ENCODE measurements around the gene ARAP1. TPM values are rescaled to one million over a fixed set of nuclear protein-coding genes. Genes with fewer than 3 reads are reported as not detected.
"Not testable (repeated sequence)": the region's sequence is repeated elsewhere in the genome, so short reads cannot be mapped to it uniquely, and the experiment has no call there.

The ARAP1 gene
- total RNA-seq, 4 donors from 2014 or later, result 18.3 to 52.0 (median 26.0) TPM

DNA sequence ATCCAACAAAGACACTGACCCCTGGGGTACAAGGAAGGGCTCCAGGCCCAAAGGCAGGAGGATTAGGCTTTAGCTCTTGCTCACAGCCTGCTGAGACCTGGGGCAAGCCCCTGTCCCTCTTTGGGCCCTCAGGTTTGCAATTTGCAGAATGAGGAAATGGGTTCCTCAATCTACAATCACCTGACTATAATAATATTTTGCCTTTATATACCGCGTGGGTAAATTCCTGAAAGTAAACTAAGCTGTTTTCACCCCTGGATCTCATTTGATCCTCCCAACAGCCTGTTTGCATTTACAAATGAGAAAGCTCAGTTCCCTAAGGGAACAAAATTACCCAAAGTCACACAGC lies 40.8 kb upstream of the ARAP1 start:
- TF ChIP-seq, protein P1, sequence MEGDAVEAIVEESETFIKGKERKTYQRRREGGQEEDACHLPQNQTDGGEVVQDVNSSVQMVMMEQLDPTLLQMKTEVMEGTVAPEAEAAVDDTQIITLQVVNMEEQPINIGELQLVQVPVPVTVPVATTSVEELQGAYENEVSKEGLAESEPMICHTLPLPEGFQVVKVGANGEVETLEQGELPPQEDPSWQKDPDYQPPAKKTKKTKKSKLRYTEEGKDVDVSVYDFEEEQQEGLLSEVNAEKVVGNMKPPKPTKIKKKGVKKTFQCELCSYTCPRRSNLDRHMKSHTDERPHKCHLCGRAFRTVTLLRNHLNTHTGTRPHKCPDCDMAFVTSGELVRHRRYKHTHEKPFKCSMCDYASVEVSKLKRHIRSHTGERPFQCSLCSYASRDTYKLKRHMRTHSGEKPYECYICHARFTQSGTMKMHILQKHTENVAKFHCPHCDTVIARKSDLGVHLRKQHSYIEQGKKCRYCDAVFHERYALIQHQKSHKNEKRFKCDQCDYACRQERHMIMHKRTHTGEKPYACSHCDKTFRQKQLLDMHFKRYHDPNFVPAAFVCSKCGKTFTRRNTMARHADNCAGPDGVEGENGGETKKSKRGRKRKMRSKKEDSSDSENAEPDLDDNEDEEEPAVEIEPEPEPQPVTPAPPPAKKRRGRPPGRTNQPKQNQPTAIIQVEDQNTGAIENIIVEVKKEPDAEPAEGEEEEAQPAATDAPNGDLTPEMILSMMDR (IDR thresholded peaks at IDR 0.05 in 4 of 5, conservative IDR thresholded peaks at IDR 0.05 in 1 of 5), result no peak
- H3K4me1 ChIP-seq, result peaks cover 20 to 29% of the 10 kb centered on the region in 2 donors
- no peaks in the 10 kb centered on the region for H3K9me3 ChIP-seq
- H3K36me3 ChIP-seq, result no peaks in the 10 kb centered on the region
- ATAC-seq (no peak), DNase-seq (no peak)
- peak overlapping the region; percentile 87 to 98 (median 96) for H3K27ac ChIP-seq
- peak overlapping the region; percentile 64 to 86 (median 75) for H3K4me3 ChIP-seq
- in situ Hi-C loops (cut with MboI; ENCODE audit: low sequenced_read_pairs in 4 of 4) (loop anchor here in 2 of 4 donors (5.0 kb wide), 2 partner anchors 66 to 71 kb away; no protein-coding TSS in a partner anchor), intact Hi-C loops (cut with DNase I; ENCODE audit: low total_unique reads) (loop anchor here (1.0 kb wide), 4 partner anchors 20 to 68 kb away; partner anchors contain the start of genes ARAP1 and ATG16L2)
- no peaks in the 10 kb centered on the region for H3K27me3 ChIP-seq

DNA sequence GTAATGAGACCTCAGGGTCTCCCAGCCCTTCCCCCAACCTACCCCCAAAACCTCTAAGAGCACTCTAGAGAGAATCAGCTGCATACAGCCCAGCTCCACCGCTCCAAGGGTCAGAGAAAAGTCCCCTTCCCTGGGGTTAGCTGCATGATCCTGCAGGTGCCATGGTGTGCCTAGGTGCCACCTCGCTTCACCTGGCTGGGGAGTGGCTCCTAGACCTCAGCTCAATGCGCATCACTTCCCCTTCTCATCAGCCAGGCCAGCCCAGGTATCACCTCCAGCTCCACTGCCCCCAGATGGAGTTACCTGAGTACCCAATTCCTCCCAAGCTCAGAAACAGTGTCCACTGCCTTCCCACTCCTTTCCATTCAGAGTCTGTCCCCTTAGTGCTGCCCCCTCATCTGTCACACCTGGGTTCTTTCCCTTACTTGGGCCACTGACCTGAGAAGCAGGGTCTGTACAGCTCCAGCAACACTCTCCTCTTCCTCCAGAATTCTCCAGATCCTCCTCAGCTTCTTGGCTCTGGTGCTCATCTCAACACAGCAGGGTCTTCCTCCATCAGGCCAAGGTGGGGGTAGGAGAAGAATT lies 40.3 kb upstream of the ARAP1 start:
- TF ChIP-seq POLR2A (IDR thresholded peaks at IDR 0.05), result no peak
- TF ChIP-seq, protein P1 (IDR thresholded peaks at IDR 0.05 in 4 of 5, conservative IDR thresholded peaks at IDR 0.05 in 1 of 5), result no peak
- DNase-seq, result no peak
- no peaks in the 10 kb centered on the region for H3K9me3 ChIP-seq
- in situ Hi-C loops (cut with MboI; ENCODE audit: low sequenced_read_pairs in 4 of 4), result loop anchor here in 2 of 4 donors (5.0 kb wide), 2 partner anchors 65 to 70 kb away; no protein-coding TSS in a partner anchor
- H3K36me3 ChIP-seq, result no peaks in the 10 kb centered on the region
- H3K27me3 ChIP-seq, result no peaks in the 10 kb centered on the region
- peaks cover 20 to 29% of the 10 kb centered on the region in 2 donors for H3K4me1 ChIP-seq
- peak overlapping the region; percentile 87 to 98 (median 96) for H3K27ac ChIP-seq
- no peak for ATAC-seq
- intact Hi-C loops (cut with DNase I; ENCODE audit: low total_unique reads), result loop anchor here (1.0 kb wide), 4 partner anchors 19 to 67 kb away; partner anchors contain the start of genes ARAP1 and ATG16L2
- H3K4me3 ChIP-seq, result no peak overlapping the region

DNA sequence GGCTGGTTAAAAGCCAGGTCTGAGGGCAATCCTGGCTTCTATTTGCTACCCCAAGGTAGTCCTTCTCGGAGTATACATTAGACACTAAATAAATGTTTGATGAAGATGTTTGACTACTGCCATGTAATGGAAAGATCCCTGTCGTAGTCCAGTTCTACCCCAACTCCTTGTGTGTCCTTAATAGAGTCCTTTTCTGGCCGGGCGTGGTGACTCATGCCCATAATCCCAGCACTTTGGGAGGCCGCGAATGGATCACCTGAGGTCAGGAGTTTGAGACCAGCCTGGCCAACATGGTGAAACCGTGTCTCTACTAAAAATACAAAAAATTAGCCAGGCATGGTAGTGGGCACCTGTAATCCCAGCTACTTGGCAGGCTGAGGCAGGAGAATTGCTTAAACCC lies 39.0 kb upstream of the ARAP1 start:
- ATAC-seq; H3K27me3 ChIP-seq; H3K27ac ChIP-seq; H3K4me3 ChIP-seq; H3K9me3 ChIP-seq; H3K36me3 ChIP-seq; intact Hi-C loops (cut with DNase I; ENCODE audit: low total_unique reads); DNase-seq: not testable (repeated sequence)
- peaks cover 20 to 29% of the 10 kb centered on the region in 2 donors for H3K4me1 ChIP-seq
- in situ Hi-C loops (cut with MboI; ENCODE audit: low sequenced_read_pairs in 4 of 4), result loop anchor here in 2 of 4 donors (5.0 kb wide), 2 partner anchors 64 to 69 kb away; no protein-coding TSS in a partner anchor

GRCh38 chr11:72789493-72790131 lies 37.4 kb upstream of the ARAP1 start:
- TF ChIP-seq, protein P1 (IDR thresholded peaks at IDR 0.05 in 4 of 5, conservative IDR thresholded peaks at IDR 0.05 in 1 of 5), result no peak
- TF ChIP-seq POLR2A (IDR thresholded peaks at IDR 0.05), result no peak
- H3K27me3 ChIP-seq, result no peaks in the 10 kb centered on the region
- no peak overlapping the region for H3K4me3 ChIP-seq
- in situ Hi-C loops (cut with MboI; ENCODE audit: low sequenced_read_pairs in 4 of 4), result loop anchor here in 3 of 4 donors (5.0 to 10.0 kb wide), 3 partner anchors 62 to 67 kb away; no protein-coding TSS in a partner anchor
- ATAC-seq, result peak; percentile 49 to 69
- intact Hi-C loops (cut with DNase I; ENCODE audit: low total_unique reads), result no loop called here
- H3K4me1 ChIP-seq, result peaks cover 20 to 28% of the 10 kb centered on the region in 2 donors
- H3K9me3 ChIP-seq, result no peaks in the 10 kb centered on the region
- peak; percentile 77 to 79 for DNase-seq
- H3K36me3 ChIP-seq, result no peaks in the 10 kb centered on the region
- H3K27ac ChIP-seq, result peak overlapping the region; percentile 23 to 80 (median 69)

GRCh38 chr11:72788241-72788640 lies 36.0 kb upstream of the ARAP1 start:
- H3K27ac ChIP-seq, result no peak overlapping the region
- DNase-seq, result no peak

More at GRCh38 chr11:72788241-72788640, 36.0 kb upstream of the ARAP1 start:
- no peaks in the 10 kb centered on the region for H3K36me3 ChIP-seq
- no peak overlapping the region for H3K4me3 ChIP-seq
- H3K27me3 ChIP-seq, result no peaks in the 10 kb centered on the region
- in situ Hi-C loops (cut with MboI; ENCODE audit: low sequenced_read_pairs in 4 of 4), result loop anchor here in 1 of 4 donors (10.0 kb wide), 1 partner anchor 63 kb away; no protein-coding TSS in a partner anchor
- H3K4me1 ChIP-seq, result peaks cover 13 to 20% of the 10 kb centered on the region in 2 donors
- no peak for TF ChIP-seq POLR2A (IDR thresholded peaks at IDR 0.05)
- TF ChIP-seq, protein P1 (IDR thresholded peaks at IDR 0.05 in 4 of 5, conservative IDR thresholded peaks at IDR 0.05 in 1 of 5), result no peak
- intact Hi-C loops (cut with DNase I; ENCODE audit: low total_unique reads), result no loop called here
- no peaks in the 10 kb centered on the region for H3K9me3 ChIP-seq
- no peak for ATAC-seq

Data from gastrocnemius medialis (tissue), 4 donors.